ENCODE measurements around the gene RPAP2.

RPAP2 gene

DNA sequence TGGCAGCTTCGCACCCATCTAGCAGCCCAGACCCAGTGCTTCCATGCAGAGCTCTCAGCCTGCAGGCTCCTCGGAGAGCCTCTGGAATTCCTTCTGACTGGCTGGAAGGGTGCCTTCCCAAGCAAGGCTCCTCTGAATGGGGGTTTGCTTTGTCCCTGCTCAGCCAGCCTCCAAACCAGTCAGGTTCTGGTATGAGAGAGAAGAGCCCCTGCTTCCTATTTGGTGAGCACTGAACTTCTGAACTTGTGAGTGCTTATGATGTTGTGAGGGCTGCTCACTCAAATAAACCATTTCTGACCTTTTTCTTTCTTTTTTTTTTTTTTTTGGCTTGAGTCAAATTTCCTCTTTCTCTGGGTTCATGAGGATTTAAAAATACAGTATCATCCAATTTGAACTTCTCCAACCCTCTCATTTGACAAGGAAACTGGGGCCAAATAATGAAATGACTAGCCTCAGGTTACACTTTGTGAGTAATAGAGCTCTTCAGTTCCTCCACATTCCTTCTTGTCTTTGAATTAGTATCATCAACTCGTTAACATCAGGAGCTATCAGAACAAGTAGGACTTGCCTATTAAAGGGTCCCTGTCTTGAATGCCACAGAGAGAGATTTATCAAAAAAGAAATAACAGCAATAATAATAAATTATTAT, 148.3 kb downstream of the RPAP2 start:
- no peak for DNase-seq (ENCODE audit: low read depth, low spot score)

- DNase-seq (ENCODE audit: low read depth, low spot score), result no peak
These were observed 149.1 kb downstream of the RPAP2 start for GRCh38 chr1:92447976-92448375.
